NCI-H748 treated with DMSO at 0.1 percent for 48 hours (cell line): ENCODE results near the gene FAP.

Experiments
- DNase-seq: peaks from one replicate; lab custom pipeline; 2025; lab: John Stamatoyannopoulos, UW

FAP gene

DNA sequence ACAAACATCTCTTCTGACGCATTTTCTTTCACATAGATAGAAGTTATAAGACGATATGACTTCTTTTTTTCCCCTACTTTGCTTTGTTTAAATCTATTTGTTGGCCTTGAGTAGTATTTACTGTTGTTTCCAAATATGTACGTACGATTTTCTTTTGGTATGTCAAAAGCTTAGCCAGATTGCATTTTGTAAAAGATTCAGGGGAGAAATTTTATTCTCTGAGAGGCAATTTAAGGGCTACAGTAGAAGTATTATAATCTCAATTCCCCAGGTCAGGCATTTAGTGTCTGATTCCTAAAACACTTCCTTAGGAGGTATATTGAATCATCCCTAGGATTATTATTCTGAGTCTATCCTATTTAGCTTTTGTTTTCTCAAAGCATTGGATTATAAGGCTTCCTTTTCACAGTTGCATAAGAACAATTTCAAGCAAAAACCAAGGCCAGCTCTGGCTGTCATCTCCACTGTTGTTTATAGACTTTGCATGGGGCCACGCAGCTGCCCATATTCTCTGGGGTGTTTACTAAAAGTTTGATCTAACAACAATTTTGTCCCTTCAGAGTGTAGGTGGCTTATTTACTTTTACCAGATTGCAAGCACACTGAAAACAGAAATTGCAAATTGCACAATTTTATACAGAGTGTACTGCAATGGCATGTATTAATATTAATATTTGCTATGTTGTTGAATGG lies 57.6 kb downstream of the FAP start:
- DNase-seq = no peak

DNA sequence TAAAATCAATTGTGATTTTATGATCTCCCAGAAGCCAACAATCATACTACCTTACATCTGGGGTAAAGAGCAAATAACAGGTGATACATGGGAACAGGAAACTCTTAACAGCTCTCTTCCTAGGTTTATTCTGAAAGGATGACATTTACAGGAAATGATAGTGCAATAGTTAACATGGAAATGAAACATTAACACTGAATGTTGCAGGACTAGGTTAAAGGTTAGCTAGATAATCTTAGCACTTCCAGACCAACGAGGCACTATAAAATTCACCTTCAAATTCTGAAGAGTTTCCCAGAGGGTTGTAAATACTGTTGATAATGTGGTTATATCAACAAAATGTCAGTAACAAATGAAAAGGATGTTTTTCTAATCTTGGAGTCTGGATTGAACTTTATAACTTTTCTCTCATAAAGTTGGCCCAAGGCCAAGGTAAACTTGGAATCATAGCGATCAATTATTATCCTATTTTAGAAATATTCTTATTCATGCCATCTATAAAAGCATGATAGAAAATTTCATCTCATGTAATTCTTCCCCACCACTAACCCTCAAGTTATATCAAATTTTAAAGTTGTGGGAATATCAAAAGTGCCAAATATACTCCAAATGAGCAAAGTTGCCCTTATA lies 58.3 kb downstream of the FAP start:
- peak; percentile 10 for DNase-seq

DNA sequence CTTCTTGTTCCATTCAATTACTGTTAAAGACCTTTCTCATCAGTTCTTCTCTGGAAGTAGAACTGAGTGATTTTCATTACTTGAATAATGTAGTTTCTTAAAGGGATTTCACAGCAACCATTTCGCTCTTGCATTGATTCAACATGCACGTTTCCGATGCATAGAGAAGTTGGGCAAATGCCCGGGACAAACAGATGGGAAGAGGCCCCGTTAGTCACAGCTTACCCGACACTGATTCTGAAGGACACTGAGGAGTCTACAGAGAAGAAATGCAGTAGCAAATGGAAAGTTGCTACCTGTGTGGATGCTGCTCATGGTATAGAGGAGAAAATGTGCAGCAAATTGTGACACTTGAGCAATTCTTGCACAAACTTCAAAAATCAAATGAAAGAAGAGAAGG lies 58.9 kb downstream of the FAP start:
- no peak for DNase-seq

DNA sequence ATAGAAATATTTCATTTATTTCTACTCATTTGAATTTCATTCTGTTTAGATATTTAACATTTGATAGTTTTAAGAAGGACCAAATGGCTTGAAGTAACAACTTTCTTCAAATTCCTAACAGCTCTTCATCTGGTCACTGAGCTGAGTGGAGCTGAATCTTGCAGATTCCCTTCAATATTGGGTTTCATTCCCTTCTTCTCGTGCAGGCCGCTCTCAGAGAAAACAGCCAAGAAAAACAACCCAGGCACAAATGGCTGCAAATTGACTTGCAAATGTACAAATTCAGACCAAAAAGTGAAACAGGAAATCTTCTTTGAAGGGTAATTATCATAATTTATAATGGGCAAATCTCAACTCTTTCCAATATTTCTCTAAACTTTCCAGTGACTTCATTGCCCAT lies 60.9 kb downstream of the FAP start:
- no peak for DNase-seq

DNA sequence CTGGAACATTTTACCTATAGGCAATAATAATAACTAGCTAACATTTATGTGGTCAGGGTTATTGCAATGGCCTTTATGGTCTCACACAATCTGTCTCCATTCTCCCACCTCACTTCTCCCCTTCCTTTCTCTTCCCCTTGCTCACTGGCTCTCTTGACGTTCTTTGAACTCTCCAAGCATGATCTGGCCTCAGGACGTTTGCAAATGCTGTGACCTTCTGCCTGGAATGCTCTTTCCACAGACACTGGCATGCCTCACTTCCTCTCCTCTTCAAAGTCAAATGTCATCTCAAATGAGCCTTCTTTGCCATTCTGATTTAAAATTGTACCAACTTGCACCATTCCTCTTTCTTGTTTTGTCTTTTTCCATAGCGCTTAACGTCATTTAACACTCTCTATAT lies 65.9 kb downstream of the FAP start:
- no peak for DNase-seq

DNA sequence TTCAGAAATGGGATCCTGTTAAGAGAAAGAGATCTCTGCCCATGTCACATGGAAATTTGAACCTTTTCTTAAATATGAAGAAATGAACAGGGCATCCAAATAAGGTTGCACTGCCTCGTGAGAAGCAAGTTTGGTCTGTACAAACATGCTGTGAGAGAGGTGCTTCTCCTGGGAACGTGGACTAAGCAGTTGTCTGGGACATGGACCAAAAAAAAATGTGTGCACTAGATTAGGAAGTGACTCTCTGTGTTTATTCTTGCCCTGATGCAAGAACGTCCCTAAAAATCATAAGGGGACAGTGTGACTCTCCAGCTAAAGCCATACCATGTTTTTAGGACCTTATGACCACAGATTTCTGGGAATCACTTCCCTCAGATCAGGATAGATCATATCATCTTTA lies 67.5 kb downstream of the FAP start:
- no peak for DNase-seq

DNA sequence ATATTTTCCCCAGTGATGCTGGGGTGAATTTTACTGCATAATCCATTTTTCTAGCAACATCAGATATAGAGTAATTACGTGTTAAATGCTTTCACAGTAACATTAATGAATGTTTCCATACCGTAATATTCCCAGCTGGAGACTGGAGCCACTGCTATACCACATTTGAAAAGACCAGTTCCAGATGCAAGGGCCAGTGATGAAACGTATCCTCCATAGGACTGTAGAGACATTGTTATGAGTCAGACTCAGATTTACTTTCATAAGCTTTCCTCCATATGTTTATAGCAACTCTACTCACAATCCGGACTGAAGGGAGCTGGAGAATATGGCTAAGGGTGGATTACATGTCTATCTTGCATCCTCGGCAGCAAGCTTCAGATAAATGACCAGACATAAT lies 68.5 kb downstream of the FAP start:
- DNase-seq = no peak

DNA sequence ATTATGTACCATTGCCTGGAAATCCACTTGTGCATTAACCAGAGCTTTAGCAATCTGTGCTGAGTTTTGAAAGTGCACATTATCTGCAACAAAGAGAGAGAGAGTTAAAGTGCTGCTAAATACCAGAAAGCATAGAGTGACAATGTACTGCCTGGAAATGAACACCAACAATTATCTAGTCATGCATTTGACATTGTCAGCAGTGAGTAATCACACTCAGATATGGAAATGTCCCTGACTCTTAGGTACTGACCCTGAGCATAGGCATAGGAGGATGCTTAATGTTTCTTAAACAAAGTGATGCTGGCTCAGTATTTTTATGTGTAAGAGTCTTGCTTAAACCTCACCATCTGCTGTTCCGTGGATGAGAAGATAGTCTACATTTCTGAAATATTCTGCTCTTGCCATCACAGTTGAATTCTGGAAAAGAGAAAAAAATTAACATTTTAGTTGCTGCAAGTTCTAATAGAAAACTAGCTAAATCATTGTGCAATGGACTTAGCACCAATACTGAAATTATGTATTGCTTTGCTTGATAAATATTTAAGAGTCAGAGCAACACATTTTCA lies 70.4 kb downstream of the FAP start:
- DNase-seq = peak; percentile 34

DNA sequence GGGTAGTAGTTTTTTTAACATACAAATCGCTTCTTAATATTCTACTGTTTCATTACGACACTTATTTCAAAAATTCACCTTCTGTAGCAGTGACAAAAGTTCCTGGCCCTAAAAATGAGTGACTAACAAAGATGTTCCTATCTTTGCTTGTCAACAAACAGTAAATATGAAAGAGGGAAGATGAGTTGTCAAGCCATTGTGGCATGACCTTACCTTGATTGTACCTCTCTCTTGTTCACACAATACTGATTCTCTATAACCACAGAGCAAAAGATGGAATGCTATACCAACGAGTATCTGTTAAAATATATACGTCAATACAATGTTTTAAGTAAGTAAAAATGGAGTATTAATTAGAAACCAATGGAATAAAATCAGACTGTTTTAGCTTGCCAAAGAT lies 76.5 kb downstream of the FAP start:
- no peak for DNase-seq

DNA sequence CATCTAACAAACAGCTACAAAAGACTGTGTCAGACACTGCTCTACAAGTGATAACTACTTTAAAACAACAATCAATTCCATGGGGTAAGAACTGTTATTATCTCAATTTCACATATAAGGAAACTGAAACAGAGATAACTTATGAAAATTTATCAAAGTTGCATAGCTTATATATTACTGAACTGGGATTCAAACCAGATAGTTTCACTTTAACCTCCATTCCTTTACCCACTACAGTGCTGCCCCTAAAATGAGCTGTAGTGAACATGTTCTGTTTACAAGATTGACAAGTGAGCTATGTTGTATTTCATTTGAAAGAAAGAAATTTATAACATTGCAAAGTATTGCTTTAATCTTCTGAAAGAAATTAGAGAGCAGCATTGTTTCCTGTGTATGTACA lies 77.1 kb downstream of the FAP start:
- no peak for DNase-seq

DNA sequence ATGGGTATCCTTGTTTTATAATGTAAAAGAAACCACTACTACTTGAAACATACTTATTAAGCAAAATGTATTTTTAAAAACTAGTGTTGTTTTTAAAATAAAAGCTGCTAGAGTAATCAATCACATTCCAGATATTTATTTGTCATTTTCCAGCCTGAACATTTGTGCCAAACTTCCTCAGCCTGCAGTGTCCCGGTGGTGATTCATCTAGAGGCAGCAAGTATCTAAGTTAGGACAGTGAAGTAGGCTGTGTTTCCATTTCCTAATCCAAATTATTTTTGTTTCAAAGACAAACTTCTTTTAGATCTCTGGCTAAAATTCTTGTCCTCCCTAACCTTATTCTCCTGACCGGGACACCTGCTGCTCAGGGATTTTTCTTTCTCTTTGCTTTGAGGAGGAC lies 78.4 kb downstream of the FAP start:
- no peak for DNase-seq

DNA sequence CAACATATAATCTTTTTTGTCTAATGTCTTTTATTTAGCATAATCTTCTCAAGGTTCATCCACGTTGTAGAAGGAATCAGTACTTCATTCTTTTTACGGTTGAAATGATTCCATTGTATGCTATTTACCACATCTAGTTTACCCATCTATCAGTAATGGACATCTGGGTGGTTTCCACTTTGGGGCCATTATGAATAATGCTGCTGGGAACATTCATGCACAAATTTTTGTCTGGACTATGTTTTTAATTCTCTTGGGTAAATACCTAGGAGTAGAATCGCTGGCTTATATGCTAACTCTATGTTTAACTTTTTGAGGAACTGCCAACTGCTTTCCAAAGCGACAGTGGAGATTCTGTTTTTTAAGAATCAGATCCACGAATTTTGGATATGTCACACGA lies 83.8 kb downstream of the FAP start:
- DNase-seq = no peak

DNA sequence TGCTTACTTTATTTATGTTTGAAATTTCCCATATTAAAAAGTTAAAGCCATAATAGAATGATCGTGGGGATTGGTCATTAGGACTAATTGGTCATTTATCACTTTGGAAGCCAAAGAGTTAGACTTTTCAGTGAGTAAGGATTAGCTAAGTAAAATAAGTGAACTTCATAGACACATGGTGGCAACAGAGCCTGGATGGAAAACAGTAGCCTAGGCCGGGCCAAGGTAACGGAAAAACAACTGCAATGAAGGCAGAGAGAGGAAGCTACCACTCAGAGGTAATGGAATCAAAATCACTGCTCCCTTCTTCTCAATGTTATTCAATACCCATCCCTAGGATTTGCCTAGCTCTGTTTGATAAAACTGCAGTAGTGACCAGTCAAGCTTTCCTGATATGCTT lies 87.1 kb downstream of the FAP start:
- DNase-seq = no peak

DNA sequence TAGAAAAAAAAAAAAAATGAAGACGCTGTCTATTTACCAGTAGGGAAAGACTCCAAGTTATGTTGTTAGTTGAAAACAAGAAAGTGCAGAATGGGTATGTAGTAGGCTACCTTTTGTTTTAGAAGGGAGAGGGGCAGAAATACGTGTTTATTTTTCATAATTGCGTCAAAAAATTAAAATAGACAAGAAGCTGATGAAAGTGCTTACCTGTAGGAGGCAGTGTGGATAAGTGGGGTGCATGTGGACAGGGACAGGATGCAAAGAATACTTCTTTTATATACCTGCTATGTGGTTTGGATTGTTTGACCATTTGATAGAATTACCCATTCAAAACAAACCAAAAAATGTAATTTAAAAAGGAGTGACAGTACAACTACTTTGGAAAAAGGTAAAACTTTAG lies 88.2 kb downstream of the FAP start:
- no peak for DNase-seq

DNA sequence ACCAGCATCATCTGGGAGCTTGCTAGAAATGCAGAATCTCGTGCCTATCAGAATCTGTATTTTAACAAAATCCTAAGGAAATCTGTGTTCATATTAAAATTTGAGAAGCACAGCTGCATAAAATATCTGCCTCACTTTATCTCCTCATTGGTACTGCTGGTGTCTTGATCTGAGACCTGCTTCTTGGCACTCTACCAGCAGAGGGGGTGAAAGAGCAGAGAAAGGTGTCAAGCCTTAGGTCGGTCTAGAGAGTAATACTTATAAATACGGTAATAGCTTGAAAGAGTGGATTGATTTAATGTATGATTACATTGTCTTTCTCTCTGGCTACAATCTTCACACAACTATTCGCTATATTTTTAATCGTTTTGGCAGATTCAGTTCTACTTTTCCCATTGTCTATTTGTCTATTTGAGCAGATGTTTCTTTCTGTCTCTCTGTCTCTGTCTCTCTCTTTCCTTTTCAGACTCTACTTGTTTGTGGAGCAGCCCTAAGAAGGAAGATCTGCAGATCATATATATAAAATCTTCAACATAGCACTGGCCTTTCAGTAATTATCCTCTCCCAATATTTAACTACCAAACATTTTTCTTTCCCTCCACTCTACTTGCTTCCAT lies 89.5 kb downstream of the FAP start:
- DNase-seq = peak; percentile 35

DNA sequence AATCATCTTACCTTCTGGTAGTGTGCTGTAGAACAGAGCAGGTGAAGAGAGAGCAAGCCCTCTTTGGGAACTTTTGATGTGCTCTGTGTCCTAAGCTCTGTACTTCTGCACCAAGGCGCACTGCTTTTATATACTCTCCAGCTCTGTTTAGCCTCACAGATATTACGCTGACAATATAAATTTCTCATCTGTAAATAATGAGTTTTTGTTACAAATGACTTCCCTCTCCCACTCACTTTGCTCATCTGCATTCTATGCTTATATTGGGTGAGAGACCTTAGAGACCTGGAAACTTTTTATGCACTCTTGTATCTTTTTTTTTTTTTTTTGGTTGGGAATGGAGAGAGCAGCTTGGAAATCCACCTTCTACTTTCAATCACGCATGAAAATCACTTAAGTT lies 91.1 kb downstream of the FAP start, which contains the start of gene GCG:
Gene GCG (minus strand): TSS at position 101 of the 400 bp plus-strand sequence. CDS start 3,069 bp downstream, outside the sequence.
- DNase-seq = no peak

DNA sequence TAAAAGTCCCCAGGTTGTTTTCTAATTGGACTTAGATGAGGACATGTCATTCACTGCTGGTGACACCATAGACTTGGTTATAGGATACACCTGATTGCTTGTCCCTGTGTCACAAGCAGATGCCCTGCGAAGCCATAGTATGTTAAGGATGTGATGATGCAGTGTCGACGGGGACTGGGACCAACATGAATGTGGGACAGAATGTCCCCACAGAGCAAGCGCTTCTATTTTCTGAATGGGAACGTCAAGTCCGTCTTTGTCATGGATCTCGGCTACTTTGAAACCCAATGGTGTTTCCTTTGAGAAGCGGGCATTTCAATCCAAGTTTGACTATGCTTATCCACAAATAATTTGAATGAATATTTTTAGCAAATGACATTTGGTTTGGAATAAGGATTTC lies 93.3 kb downstream of the FAP start:
- DNase-seq = no peak

DNA sequence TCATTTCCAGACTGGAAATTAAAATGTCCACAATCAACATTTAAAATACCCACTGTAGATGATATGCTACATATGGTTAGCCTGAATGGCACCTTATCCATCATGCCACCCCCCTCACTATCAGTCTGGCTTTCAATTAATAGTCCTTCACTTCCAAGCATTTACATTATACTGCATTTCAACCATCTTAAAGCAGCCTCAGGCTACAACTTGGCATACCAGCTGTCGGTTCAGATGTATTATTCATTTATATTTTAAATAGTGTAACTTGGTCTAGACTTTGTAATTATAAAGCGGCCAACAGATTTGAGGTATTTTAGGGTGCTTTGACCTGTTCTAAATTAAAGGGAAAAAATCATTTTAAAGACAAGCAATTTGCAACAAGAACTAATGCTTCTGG lies 93.8 kb downstream of the FAP start:
- DNase-seq = no peak

DNA sequence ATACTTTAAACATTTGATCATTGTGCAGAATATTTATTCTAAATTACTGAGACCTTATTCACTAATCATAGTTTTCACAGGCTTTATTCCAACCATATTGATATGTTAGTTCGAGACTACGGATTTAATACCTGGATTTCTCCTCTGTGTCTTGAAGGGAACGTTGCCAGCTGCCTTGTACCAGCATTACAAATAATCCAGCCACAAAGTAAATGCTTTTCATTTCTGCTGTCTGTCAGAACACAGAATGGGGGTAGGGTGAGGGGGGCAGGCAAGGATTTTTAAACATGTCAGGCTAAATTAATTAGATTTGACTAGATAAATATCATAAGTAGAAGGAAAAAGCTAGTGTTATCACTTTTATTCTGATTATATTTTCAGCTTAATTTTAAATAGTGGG lies 94.3 kb downstream of the FAP start:
- no peak for DNase-seq

DNA sequence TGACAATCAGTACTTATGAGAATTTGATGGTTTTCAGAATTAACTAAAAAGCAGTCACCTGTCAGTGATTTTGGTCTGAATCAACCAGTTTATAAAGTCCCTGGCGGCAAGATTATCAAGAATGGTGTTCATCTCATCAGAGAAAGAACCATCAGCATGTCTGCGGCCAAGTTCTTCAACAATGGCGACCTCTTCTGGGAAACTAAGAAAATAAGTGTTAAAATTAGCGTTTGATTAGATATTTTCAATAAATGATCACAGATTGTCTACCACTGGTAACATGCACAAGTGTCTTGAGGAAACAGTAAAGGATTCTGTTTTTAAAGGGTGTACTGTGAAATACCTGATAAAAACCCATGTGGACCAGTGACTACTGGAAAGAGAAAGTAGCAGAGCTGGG lies 99.3 kb downstream of the FAP start:
- no peak for DNase-seq

DNA sequence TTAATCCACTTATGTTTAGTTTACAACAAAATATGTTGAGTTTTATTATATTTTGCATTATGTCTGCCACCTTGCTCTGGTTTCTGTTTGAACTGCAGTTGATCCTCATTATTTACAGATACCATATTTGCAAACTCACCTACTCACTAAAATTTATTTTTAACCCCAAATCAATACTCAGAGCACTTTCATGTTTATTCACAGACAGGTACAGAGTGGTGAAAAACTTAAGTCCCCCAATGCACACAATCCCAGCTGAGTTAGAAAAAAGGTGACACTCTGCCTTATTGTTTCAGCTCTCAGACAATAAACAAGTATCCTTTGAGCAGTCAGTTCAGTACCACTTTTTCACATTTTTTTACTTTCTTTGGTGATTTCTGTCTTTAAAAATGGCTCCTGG lies 104.9 kb downstream of the FAP start:
- no peak for DNase-seq

DNA sequence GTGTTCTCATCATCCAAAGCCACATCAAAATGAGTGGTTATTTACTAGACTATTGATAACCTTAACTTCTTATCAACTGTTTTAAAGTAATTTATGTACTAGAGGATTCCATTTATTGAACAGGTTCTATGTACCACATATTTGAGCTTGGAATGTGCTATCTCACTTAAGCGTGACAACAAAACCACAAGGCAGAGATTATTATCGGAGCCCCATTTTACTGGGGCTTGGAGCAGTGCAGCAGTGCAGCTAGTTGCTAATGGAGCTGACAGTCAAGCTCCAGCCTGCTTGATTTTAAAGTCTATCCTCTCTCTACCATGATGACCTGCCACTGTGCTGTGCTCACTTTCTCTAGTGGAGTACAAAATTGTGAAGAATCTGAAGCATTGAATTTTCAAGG lies 115.8 kb downstream of the FAP start:
- no peak for DNase-seq

DNA sequence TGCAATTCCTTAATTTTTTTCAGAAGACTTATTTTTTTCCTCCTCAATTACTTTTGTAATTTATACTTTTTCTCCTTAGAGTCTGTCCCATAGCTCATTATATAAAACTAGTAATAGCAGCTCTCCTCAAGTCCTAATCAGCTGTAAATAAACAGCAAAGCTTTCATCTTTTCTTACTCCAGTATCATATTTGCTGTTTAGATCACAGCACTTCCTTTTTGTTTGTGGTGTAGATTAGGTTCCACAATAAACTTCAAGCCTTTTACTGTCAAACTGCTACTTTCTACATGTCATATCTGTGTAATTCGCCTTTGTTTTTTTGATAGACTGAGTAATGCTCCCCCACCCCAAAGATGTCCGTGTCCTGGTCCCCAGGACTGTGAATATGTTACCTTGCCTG lies 116.7 kb downstream of the FAP start:
- no peak for DNase-seq
